KMS-11 (cell line): ENCODE data around the gene MAP4K4.

Experiments used
- H2AFZ ChIP-seq: fragments of 200-600 bp; sonication (generic); 2 replicates; pipeline ENCODE4 v1.6.1; 2016; ENCODE audit warnings: antibody characterized with exemption, mixed run types, low read depth
- H3K27ac ChIP-seq: fragments of 200-600 bp; sonication (generic); 2 replicates; pipeline ENCODE4 v1.6.1; 2016; ENCODE audit warnings: mild to moderate bottlenecking, mixed run types
- H3K27me3 ChIP-seq: fragments of 200-600 bp; sonication (generic); 2 replicates; pipeline ENCODE4 v1.6.1; 2017; ENCODE audit warnings: mild to moderate bottlenecking, low read depth, mixed run types, moderate library complexity; ENCODE audit not compliant: insufficient read depth
- H3K36me3 ChIP-seq: fragments of 200-600 bp; sonication (generic); 2 replicates; pipeline ENCODE4 v1.6.1; 2017; ENCODE audit warnings: mild to moderate bottlenecking, mixed run types; ENCODE audit not compliant: insufficient read depth
- H3K4me1 ChIP-seq: fragments of 200-600 bp; sonication (generic); 2 replicates; pipeline ENCODE4 v1.6.1; 2016; ENCODE audit warnings: mild to moderate bottlenecking, low read depth, mixed run types; ENCODE audit not compliant: poor library complexity, severe bottlenecking
- H3K4me2 ChIP-seq: fragments of 200-600 bp; sonication (generic); 2 replicates; pipeline ENCODE4 v1.7.0; 2016; ENCODE audit warnings: mild to moderate bottlenecking, mixed run types
- H3K4me3 ChIP-seq: fragments of 200-600 bp; sonication (generic); IDR thresholded peaks from 2 replicates; pipeline ENCODE4 v1.6.1; 2017; ENCODE audit warnings: low read depth, low read length, mixed read lengths; ENCODE audit not compliant: insufficient read depth
- H3K79me2 ChIP-seq: fragments of 200-600 bp; sonication (generic); 2 replicates; pipeline ENCODE4 v1.6.1; 2016; ENCODE audit warnings: low read depth, mixed run types; ENCODE audit not compliant: insufficient read depth
- H3K9ac ChIP-seq: fragments of 200-600 bp; sonication (generic); 2 replicates; pipeline ENCODE4 v1.6.1; 2016; ENCODE audit warnings: mild to moderate bottlenecking, mixed run types
- H4K20me1 ChIP-seq: fragments of 200-600 bp; sonication (generic); 2 replicates; pipeline ENCODE4 v1.6.1; 2016; ENCODE audit warnings: mild to moderate bottlenecking, mixed run types; ENCODE audit not compliant: insufficient read depth
- TF ChIP-seq, protein P1 (sequence below): fragments of 200-600 bp; sonication (generic); conservative IDR thresholded peaks from 2 replicates; pipeline ENCODE4 v1.6.1; 2017; ENCODE audit warnings: low read depth, mild to moderate bottlenecking, antibody characterized with exemption, low read length, moderate library complexity, mixed read lengths

Gene MAP4K4

DNA sequence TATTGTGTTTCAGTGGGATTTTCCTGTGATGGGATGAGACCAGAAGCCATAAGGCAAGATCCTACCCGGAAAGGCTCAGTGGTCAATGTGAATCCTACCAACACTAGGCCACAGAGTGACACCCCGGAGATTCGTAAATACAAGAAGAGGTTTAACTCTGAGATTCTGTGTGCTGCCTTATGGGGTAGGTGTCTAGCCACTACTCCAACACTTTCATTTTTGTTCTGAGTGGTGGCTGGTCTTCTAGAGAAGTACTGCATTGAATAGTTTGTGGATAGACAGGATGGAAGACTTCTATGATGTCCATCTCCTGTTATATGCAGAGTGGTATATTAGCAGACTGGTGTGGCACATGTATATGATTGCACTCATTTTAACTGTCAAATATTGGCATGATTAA is 176.6 kb downstream of the MAP4K4 start:
- Histone ChIP-seq H3K4me1 (no peaks in the 10 kb centered on the region), H3K36me3 (no peaks in the 10 kb centered on the region), H2AFZ (no peak overlapping the region), H3K9ac (no peak overlapping the region), H3K4me3 (no peak overlapping the region), H3K4me2 (no peak overlapping the region), H3K79me2 (no peaks in the 10 kb centered on the region), H3K27ac (no peak overlapping the region), H4K20me1 (no peaks in the 10 kb centered on the region), H3K27me3 (no peaks in the 10 kb centered on the region)
- TF ChIP-seq, protein P1, sequence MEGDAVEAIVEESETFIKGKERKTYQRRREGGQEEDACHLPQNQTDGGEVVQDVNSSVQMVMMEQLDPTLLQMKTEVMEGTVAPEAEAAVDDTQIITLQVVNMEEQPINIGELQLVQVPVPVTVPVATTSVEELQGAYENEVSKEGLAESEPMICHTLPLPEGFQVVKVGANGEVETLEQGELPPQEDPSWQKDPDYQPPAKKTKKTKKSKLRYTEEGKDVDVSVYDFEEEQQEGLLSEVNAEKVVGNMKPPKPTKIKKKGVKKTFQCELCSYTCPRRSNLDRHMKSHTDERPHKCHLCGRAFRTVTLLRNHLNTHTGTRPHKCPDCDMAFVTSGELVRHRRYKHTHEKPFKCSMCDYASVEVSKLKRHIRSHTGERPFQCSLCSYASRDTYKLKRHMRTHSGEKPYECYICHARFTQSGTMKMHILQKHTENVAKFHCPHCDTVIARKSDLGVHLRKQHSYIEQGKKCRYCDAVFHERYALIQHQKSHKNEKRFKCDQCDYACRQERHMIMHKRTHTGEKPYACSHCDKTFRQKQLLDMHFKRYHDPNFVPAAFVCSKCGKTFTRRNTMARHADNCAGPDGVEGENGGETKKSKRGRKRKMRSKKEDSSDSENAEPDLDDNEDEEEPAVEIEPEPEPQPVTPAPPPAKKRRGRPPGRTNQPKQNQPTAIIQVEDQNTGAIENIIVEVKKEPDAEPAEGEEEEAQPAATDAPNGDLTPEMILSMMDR: no peak

DNA sequence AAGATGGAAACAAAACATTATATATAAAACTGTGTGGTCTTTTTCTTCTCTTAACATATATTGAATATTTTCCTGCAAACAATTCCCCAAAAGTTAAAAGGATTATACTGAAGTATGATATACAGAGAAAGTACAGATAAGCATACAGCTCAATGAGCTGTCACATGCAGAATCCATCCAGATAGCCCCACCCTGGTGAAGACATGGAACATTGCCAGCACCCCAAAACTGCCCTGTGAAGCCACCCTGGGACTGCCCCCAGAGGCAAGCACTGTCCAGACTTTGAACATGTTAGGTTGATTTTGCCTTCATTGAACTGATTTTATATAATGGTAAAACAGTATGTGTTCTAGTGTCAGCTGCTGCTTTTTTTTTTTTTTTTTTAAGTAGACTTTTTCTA is 182.0 kb downstream of the MAP4K4 start:
- no peak overlapping the region for H3K4me3 ChIP-seq
- no peak overlapping the region for H3K9ac ChIP-seq
- TF ChIP-seq, protein P1: no peak
- no peaks in the 10 kb centered on the region for H3K4me1 ChIP-seq
- H3K27me3 ChIP-seq: no peaks in the 10 kb centered on the region
- no peaks in the 10 kb centered on the region for H4K20me1 ChIP-seq
- no peak overlapping the region for H2AFZ ChIP-seq
- no peak overlapping the region for H3K27ac ChIP-seq
- no peaks in the 10 kb centered on the region for H3K36me3 ChIP-seq
- H3K79me2 ChIP-seq: no peaks in the 10 kb centered on the region
- no peak overlapping the region for H3K4me2 ChIP-seq

DNA sequence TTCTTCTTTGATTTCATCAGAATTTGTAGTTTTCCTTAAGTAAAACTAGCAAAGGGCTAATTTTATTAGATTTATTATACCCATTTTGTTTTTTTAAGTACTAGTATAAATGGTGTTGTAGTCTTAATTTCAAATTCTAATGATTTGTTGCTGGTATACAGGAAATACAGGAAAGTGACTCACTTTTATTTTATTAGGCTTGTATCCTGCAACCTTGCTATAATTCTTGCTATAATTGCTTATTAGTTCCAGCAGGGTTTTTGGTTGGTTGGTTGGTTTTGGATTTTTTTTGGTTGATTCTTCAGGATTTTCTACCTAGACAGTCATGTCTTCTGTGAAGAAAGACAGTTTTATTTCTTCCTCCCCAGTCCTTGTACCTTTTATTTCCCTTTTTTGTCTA is 183.6 kb downstream of the MAP4K4 start:
- H3K36me3 ChIP-seq: no peaks in the 10 kb centered on the region
- TF ChIP-seq, protein P1: no peak
- no peak overlapping the region for H3K27ac ChIP-seq
- H3K79me2 ChIP-seq: no peaks in the 10 kb centered on the region
- no peaks in the 10 kb centered on the region for H3K27me3 ChIP-seq
- H3K9ac ChIP-seq: no peak overlapping the region
- no peak overlapping the region for H3K4me3 ChIP-seq
- H3K4me1 ChIP-seq: no peaks in the 10 kb centered on the region
- H4K20me1 ChIP-seq: no peaks in the 10 kb centered on the region
- H2AFZ ChIP-seq: no peak overlapping the region
- no peak overlapping the region for H3K4me2 ChIP-seq

GRCh38 chr2:101882769-101883307 is 185.3 kb downstream of the MAP4K4 start:
- no peak overlapping the region for H3K27ac ChIP-seq
- H3K79me2 ChIP-seq: no peaks in the 10 kb centered on the region
- no peak overlapping the region for H3K4me2 ChIP-seq
- no peaks in the 10 kb centered on the region for H3K36me3 ChIP-seq
- H4K20me1 ChIP-seq: no peaks in the 10 kb centered on the region
- no peaks in the 10 kb centered on the region for H3K4me1 ChIP-seq
- no peak overlapping the region for H2AFZ ChIP-seq
- H3K4me3 ChIP-seq: no peak overlapping the region
- H3K27me3 ChIP-seq: no peaks in the 10 kb centered on the region
- TF ChIP-seq, protein P1: no peak
- H3K9ac ChIP-seq: no peak overlapping the region
